ENCODE results near the gene DDX10. TPM values are rescaled to one million over a fixed set of nuclear protein-coding genes. Genes with fewer than 3 reads are reported as not detected.

Gene DDX10
- total RNA-seq, 1 experiment from 2014 or later, result 72.2 TPM

DNA sequence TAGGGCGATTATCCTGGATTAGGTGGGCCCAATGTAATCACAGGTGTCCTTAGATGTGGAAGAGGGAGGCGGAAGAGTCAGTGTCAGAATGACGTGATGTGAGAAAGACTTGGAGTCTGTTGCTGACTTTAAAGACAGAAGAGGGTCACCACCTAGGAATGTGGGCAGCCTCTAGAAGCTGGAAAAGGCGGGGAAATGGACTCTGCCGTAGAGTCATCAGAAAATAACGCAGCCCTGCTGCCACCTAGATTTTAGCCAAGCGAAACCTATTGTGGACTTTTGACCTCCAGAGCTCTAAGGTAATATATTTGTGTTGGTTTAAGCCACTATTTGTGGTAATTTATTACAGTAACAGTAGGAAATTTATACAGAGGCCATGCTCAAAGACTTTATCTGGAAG lies 4.8 kb downstream of the DDX10 start:
- no peak overlapping the region for H3K27ac ChIP-seq (ENCODE audit: low read depth, low read length, poor library complexity, severe bottlenecking)
- no peaks in the 10 kb centered on the region for H3K9me3 ChIP-seq (ENCODE audit: low read depth, low read length, poor library complexity, severe bottlenecking)
- no TSS peak for BruUV-seq (replicated peaks)
- intact Hi-C loops (cut with micrococcal nuclease; ENCODE audit: unreplicated experiment), result loop anchor here (5.0 kb wide), 1 partner anchor 447 kb away; the partner anchor contains the start of genes ATM and NPAT
- ChIA-PET CTCF (no interaction called here), POLR2A (ENCODE audit: low non-redundant PET) (no interaction called here)
- peaks cover 34% of the 10 kb centered on the region for H3K4me1 ChIP-seq (ENCODE audit: insufficient read depth, low read length, poor library complexity, severe bottlenecking)
- no peak for DNase-seq (ENCODE audit: low spot score)
- H3K36me3 ChIP-seq (ENCODE audit: insufficient read depth, low read length, poor library complexity, severe bottlenecking), result no peaks in the 10 kb centered on the region
- H3K4me3 ChIP-seq (ENCODE audit: low read depth, low read length, poor library complexity, severe bottlenecking), result no peak overlapping the region
- no peaks in the 10 kb centered on the region for H3K27me3 ChIP-seq (replicated peaks; ENCODE audit: insufficient read depth, low read depth, low read length, poor library complexity)
- TF ChIP-seq, protein P1, sequence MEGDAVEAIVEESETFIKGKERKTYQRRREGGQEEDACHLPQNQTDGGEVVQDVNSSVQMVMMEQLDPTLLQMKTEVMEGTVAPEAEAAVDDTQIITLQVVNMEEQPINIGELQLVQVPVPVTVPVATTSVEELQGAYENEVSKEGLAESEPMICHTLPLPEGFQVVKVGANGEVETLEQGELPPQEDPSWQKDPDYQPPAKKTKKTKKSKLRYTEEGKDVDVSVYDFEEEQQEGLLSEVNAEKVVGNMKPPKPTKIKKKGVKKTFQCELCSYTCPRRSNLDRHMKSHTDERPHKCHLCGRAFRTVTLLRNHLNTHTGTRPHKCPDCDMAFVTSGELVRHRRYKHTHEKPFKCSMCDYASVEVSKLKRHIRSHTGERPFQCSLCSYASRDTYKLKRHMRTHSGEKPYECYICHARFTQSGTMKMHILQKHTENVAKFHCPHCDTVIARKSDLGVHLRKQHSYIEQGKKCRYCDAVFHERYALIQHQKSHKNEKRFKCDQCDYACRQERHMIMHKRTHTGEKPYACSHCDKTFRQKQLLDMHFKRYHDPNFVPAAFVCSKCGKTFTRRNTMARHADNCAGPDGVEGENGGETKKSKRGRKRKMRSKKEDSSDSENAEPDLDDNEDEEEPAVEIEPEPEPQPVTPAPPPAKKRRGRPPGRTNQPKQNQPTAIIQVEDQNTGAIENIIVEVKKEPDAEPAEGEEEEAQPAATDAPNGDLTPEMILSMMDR (conservative IDR thresholded peaks at IDR 0.05; ENCODE audit: low read depth, low read length), result no peak
- TF ChIP-seq EZH2 (IDR thresholded peaks at IDR 0.05; ENCODE audit: borderline replicate concordance, low read depth, low read length, poor library complexity, severe bottlenecking), result no peak

DNA sequence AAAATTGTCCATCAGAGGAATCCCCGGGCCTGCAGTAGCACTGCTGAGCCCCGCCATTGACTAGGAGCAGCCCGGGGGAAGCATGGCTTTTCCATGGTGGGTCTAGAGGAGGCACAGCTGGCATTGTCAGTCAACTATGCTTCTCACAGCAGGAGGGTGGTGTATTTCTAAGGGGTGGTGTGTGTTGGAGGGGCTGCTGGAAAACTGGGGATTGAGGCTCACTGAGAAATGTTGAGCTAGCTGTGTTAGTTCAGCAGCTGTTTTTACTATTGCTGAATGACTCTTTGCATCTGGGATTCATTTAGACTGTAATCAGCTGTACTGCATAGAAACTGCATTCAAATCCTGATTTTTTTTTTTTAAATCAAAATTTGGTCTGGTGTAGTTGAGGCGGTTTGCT lies 5.6 kb downstream of the DDX10 start:
- no peaks in the 10 kb centered on the region for H3K27me3 ChIP-seq (replicated peaks; ENCODE audit: insufficient read depth, low read depth, low read length, poor library complexity)
- no peak for TF ChIP-seq EZH2 (IDR thresholded peaks at IDR 0.05; ENCODE audit: borderline replicate concordance, low read depth, low read length, poor library complexity, severe bottlenecking)
- TF ChIP-seq, protein P1 (conservative IDR thresholded peaks at IDR 0.05; ENCODE audit: low read depth, low read length), result no peak
- ChIA-PET POLR2A (ENCODE audit: low non-redundant PET) (no interaction called here), CTCF (no interaction called here)
- DNase-seq (ENCODE audit: low spot score), result peak; percentile 16
- intact Hi-C loops (cut with micrococcal nuclease; ENCODE audit: unreplicated experiment), result no loop called here
- BruUV-seq (replicated peaks), result no TSS peak
- H3K36me3 ChIP-seq (ENCODE audit: insufficient read depth, low read length, poor library complexity, severe bottlenecking), result peaks cover 3% of the 10 kb centered on the region
- no peak overlapping the region for H3K27ac ChIP-seq (ENCODE audit: low read depth, low read length, poor library complexity, severe bottlenecking)
- no peaks in the 10 kb centered on the region for H3K9me3 ChIP-seq (ENCODE audit: low read depth, low read length, poor library complexity, severe bottlenecking)
- no peak overlapping the region for H3K4me3 ChIP-seq (ENCODE audit: low read depth, low read length, poor library complexity, severe bottlenecking)
- peaks cover 34% of the 10 kb centered on the region for H3K4me1 ChIP-seq (ENCODE audit: insufficient read depth, low read length, poor library complexity, severe bottlenecking)

DNA sequence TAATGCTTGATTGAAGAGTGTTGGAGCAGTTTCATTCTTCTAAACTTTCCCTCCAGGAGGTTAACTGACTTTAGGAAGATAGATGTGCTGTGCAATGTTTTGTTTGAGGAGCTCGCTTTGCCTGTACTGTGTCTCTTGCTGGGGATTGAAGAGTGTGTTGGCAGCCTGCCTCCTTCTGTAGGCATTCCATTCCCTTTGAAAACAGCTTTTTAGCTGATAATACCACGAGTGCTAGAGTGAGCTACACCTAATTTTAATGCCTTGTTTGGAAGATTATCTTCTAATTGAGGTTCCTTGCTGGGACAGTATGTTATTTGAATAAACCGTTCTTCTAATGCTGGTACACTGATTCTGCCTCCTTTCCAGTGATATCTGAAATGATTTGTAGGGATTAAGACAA lies 7.2 kb downstream of the DDX10 start:
- BruUV-seq (replicated peaks), result no TSS peak
- Histone ChIP-seq H3K27ac (ENCODE audit: low read depth, low read length, poor library complexity, severe bottlenecking) (peak overlapping the region; percentile 13), H3K36me3 (ENCODE audit: insufficient read depth, low read length, poor library complexity, severe bottlenecking) (peaks cover 19% of the 10 kb centered on the region), H3K27me3 (replicated peaks; ENCODE audit: insufficient read depth, low read depth, low read length, poor library complexity) (no peaks in the 10 kb centered on the region), H3K4me3 (ENCODE audit: low read depth, low read length, poor library complexity, severe bottlenecking) (peak overlapping the region; percentile 7), H3K4me1 (ENCODE audit: insufficient read depth, low read length, poor library complexity, severe bottlenecking) (peaks cover 24% of the 10 kb centered on the region), H3K9me3 (ENCODE audit: low read depth, low read length, poor library complexity, severe bottlenecking) (no peaks in the 10 kb centered on the region)
- no peak for TF ChIP-seq EZH2 (IDR thresholded peaks at IDR 0.05; ENCODE audit: borderline replicate concordance, low read depth, low read length, poor library complexity, severe bottlenecking)
- TF ChIP-seq, protein P1 (conservative IDR thresholded peaks at IDR 0.05; ENCODE audit: low read depth, low read length), result no peak
- POLR2A ChIA-PET (ENCODE audit: low non-redundant PET), result interaction anchor here (0.6 kb wide), 1 partner anchor 35 kb away, joined by 3 read pairs; no protein-coding TSS in a partner anchor
- DNase-seq (ENCODE audit: low spot score), result peak; percentile 92
- intact Hi-C loops (cut with micrococcal nuclease; ENCODE audit: unreplicated experiment), result no loop called here
- CTCF ChIA-PET, result interaction anchor here (0.7 kb wide), 1 partner anchor 9 kb away, joined by 7 read pairs; no protein-coding TSS in a partner anchor

All from A673 (cell line).